ENCODE measurements around the gene SLC39A11.

GRCh38 chr17:73111386-73111785 is 18.9 kb upstream of the SLC39A11 start:
- TF ChIP-seq POLR2A (IDR thresholded peaks at IDR 0.05): no peak
- TF ChIP-seq CTCF (IDR thresholded peaks at IDR 0.05): no peak
- no peak for TF ChIP-seq EP300 (IDR thresholded peaks at IDR 0.05)

All from upper lobe of left lung (tissue), 4 donors.